Smooth muscle cell (in vitro differentiated cells): ENCODE results near the gene CYB5R2. TPM values are rescaled to one million over a fixed set of nuclear protein-coding genes. Genes with fewer than 3 reads are reported as not detected.

Source experiments
- DNase-seq: peaks from one replicate; lab custom pipeline; 2025; ENCODE audit not compliant: unreplicated experiment; lab: John Stamatoyannopoulos, UW
- H2AFZ ChIP-seq: fragments of 200-600 bp; sonication (generic); 2 replicates; pipeline ENCODE4 v1.6.0; 2016; ENCODE audit warnings: antibody characterized with exemption, low read depth, mild to moderate bottlenecking
- H3F3A ChIP-seq: fragments of 200-600 bp; sonication (generic); 2 replicates; pipeline ENCODE4 v1.6.0; 2017; ENCODE audit warnings: antibody characterized with exemption, low read depth
- H3K27ac ChIP-seq: fragments of 200-600 bp; sonication (generic); 2 replicates; pipeline ENCODE4 v1.5.1; 2016; ENCODE audit warnings: low read depth, mild to moderate bottlenecking
- H3K27me3 ChIP-seq: fragments of 200-600 bp; sonication (generic); 2 replicates; pipeline ENCODE4 v1.6.1; 2016; ENCODE audit warnings: low read depth, mild to moderate bottlenecking
- H3K36me3 ChIP-seq: fragments of 200-600 bp; sonication (generic); 2 replicates; pipeline ENCODE4 v1.5.1; 2016; ENCODE audit warnings: low read depth
- H3K4me1 ChIP-seq: fragments of 200-600 bp; sonication (generic); 2 replicates; pipeline ENCODE4 v1.5.1; 2016; ENCODE audit warnings: low read depth
- H3K4me2 ChIP-seq: fragments of 200-600 bp; sonication (generic); 2 replicates; pipeline ENCODE4 v1.6.0; 2016; ENCODE audit warnings: mild to moderate bottlenecking
- H3K4me3 ChIP-seq: fragments of 200-600 bp; sonication (generic); 2 replicates; pipeline ENCODE4 v1.5.1; 2016; ENCODE audit warnings: mild to moderate bottlenecking
- H3K79me2 ChIP-seq: fragments of 200-600 bp; sonication (generic); 2 replicates; pipeline ENCODE4 v1.6.0; 2016; ENCODE audit warnings: low read depth, mild to moderate bottlenecking
- H3K9ac ChIP-seq: fragments of 200-600 bp; sonication (generic); 2 replicates; pipeline ENCODE4 v1.6.0; 2016; ENCODE audit warnings: low read depth
- H3K9me3 ChIP-seq: fragments of 200-600 bp; sonication (generic); replicated peaks from 2 replicates; pipeline ENCODE4 v1.5.1; 2016; ENCODE audit warnings: low read depth
- H4K20me1 ChIP-seq: fragments of 200-600 bp; sonication (generic); 2 replicates; pipeline ENCODE4 v1.6.0; 2016; ENCODE audit warnings: low read depth
- WGBS: methylation state at CpG from one replicate; pipeline ENCODE4 v1.1.7; 2016; ENCODE audit warnings: low lambda C conversion rate; 5-methylcytosine and 5-hydroxymethylcytosine counted together
- polyA plus RNA-seq: library from polyadenylated mRNA; unstranded; fragments of >200 nt; fragmentation: Nextera tagmentation; extraction: Ambion mirVana; gene quantifications from 2 replicates; pipeline ENCODE4 v1.2.1, GENCODE V29; 2016
- total RNA-seq: library from RNA; depleted of rRNA; stranded (reverse); fragments of >200 nt; gene quantifications from 2 replicates; pipeline ENCODE4 v1.2.3, GENCODE V29; 2014
- TF ChIP-seq, protein P1 (sequence below): fragments of 200-600 bp; sonication (generic); IDR thresholded peaks from 2 replicates; pipeline ENCODE4 v1.5.1; 2017; ENCODE audit warnings: borderline replicate concordance, mild to moderate bottlenecking, antibody characterized with exemption; ENCODE audit not compliant: insufficient read depth, poor library complexity, severe bottlenecking

Gene CYB5R2
- total and polyA plus RNA-seq, 2 experiments from 2014 or later: 32.4 to 45.1 TPM

DNA sequence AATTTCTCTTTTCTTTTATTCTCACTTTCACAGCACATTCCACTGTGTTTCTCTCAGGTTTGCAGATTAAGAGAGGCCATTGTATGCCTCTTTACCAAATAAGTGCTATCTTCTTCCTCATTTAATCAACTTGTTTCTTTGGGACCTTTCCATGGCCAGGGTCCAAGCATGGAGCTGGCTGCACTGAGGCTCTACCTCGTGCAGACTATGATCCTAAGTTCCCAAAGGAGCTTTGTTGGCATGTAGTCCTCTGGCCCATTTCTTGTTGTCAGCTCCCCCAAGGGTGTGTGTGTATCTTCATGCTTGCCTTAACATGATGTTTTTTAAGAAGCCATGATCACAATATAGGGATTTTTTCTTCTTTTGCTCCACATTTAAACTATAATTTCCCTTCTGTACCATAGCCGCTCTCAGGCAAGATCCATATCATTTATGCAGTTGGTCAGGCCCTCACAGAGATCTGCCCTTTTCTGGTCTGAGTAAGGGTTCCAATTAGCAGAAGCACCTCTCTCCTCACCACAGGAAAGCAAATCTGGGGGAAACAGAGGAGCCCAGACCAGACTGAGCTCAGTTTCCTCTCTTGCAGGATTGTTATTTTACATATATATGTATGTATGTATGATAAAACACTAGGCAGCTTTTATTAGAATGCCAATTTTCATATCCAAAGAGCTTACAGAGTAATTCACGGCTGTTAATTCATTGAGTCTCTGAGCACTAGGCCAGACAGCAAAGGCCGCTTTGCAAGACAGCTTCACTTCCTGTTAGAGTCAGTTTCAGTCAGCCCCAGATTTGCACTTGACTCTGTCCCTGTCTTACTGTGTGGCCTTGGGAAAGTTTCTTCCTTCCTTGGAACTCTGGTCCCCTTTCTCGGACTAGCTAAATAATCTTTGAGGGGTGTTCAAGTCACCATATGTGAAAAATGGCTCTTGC, 34.3 kb downstream of the CYB5R2 start:
- Histone ChIP-seq H3K9ac (no peak overlapping the region), H3K79me2 (no peaks in the 10 kb centered on the region), H3K36me3 (no peaks in the 10 kb centered on the region), H3K27me3 (no peaks in the 10 kb centered on the region), H3K4me1 (no peaks in the 10 kb centered on the region), H3K4me2 (no peak overlapping the region), H3K27ac (no peak overlapping the region), H3K9me3 (no peaks in the 10 kb centered on the region), H4K20me1 (no peaks in the 10 kb centered on the region), H3F3A (no peaks in the 10 kb centered on the region), H3K4me3 (no peak overlapping the region), H2AFZ (no peak overlapping the region)
- WGBS: 90% methylated on average over 5 of the region's 5 CpGs
- no peak for DNase-seq
- TF ChIP-seq, protein P1, sequence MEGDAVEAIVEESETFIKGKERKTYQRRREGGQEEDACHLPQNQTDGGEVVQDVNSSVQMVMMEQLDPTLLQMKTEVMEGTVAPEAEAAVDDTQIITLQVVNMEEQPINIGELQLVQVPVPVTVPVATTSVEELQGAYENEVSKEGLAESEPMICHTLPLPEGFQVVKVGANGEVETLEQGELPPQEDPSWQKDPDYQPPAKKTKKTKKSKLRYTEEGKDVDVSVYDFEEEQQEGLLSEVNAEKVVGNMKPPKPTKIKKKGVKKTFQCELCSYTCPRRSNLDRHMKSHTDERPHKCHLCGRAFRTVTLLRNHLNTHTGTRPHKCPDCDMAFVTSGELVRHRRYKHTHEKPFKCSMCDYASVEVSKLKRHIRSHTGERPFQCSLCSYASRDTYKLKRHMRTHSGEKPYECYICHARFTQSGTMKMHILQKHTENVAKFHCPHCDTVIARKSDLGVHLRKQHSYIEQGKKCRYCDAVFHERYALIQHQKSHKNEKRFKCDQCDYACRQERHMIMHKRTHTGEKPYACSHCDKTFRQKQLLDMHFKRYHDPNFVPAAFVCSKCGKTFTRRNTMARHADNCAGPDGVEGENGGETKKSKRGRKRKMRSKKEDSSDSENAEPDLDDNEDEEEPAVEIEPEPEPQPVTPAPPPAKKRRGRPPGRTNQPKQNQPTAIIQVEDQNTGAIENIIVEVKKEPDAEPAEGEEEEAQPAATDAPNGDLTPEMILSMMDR: no peak

DNA sequence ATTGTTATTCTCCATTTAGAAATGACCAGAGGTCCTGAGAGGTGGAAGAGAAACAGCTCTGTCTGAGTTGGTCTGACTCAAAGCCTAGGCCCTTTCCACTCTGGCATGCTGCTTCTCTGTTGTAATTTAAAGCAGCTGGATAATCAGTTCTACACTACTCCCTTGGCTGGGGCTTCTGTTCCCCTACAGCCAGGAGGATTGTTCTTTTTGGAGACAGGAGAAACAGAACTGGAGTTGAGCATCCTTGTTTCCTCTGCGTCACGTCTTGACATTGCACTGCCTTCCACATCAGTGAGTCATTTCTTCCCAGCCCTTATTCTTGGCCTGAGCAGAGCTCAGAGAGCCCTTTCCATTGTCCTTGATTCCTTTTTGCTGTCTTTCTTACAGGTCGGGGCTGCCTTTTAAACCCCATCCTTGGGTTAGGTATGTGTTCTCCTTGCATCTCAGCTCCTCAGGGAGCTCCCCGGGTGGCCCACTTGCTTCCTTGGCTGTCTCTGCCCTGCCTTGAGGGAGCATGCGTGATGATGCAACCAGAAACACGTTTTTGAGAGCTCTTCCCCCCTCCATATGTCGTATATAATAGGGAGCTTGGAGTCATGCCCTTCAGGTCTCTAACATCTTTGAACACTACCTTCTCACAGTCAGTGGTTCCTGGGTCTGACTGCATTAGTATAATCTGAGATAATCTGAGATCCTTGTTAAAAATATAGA, 35.7 kb downstream of the CYB5R2 start:
- no peak overlapping the region for H3K4me2 ChIP-seq
- no peak for DNase-seq
- no peaks in the 10 kb centered on the region for H3K36me3 ChIP-seq
- no peak overlapping the region for H2AFZ ChIP-seq
- no peak overlapping the region for H3K4me3 ChIP-seq
- no peaks in the 10 kb centered on the region for H3K9me3 ChIP-seq
- 61% methylated on average over 7 of the region's 7 CpGs for WGBS
- no peaks in the 10 kb centered on the region for H3K4me1 ChIP-seq
- H3K27ac ChIP-seq: no peak overlapping the region
- no peaks in the 10 kb centered on the region for H3K79me2 ChIP-seq
- TF ChIP-seq, protein P1: no peak
- H3F3A ChIP-seq: no peaks in the 10 kb centered on the region
- no peak overlapping the region for H3K9ac ChIP-seq
- no peaks in the 10 kb centered on the region for H4K20me1 ChIP-seq
- H3K27me3 ChIP-seq: no peaks in the 10 kb centered on the region

DNA sequence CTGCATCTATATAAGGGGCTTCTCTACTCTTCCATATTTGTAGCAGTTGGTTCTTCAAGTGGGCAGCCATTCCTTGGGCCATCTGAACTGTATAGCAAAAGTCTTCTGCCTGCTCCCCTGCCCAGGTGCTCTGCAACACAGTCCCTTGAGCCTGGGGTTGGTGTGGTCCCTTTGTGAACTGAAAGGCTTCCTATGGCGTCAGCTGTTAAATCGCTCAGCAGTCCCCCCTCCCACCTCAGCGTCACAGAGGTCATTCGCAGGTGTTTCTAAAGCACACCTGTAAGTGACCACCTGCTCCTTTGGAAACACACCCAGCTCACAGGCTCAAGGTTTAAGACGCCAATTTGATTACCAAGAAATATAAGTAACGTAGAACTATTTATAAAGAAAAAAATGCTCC, 37.0 kb downstream of the CYB5R2 start:
- no peak overlapping the region for H2AFZ ChIP-seq
- no peaks in the 10 kb centered on the region for H3K36me3 ChIP-seq
- H4K20me1 ChIP-seq: no peaks in the 10 kb centered on the region
- 81% methylated on average over 6 of the region's 6 CpGs for WGBS
- no peaks in the 10 kb centered on the region for H3K79me2 ChIP-seq
- H3K27me3 ChIP-seq: no peaks in the 10 kb centered on the region
- no peak overlapping the region for H3K4me3 ChIP-seq
- DNase-seq: no peak
- no peaks in the 10 kb centered on the region for H3K9me3 ChIP-seq
- no peak overlapping the region for H3K9ac ChIP-seq
- no peak overlapping the region for H3K27ac ChIP-seq
- H3F3A ChIP-seq: no peaks in the 10 kb centered on the region
- no peak overlapping the region for H3K4me2 ChIP-seq
- TF ChIP-seq, protein P1: no peak
- no peaks in the 10 kb centered on the region for H3K4me1 ChIP-seq
